ENCODE measurements around the gene NETO1. TPM values are rescaled to one million over a fixed set of nuclear protein-coding genes. Genes with fewer than 3 reads are reported as not detected.

NETO1 gene
- total and polyA plus RNA-seq, 10 of the 15 experiments (the other 5 are each of a cell fraction or from before 2014, with no cell fraction given), result 0.52 TPM; not detected in 9

GRCh38 chr18:72846736-72847533 is 20.9 kb downstream of the NETO1 start (continued):
- TF ChIP-seq CEBPZ (IDR thresholded peaks at IDR 0.05; ENCODE audit: low read depth, low read length), result no peak
- TF ChIP-seq RB1 (IDR thresholded peaks at IDR 0.05; ENCODE audit: borderline replicate concordance), result no peak

DNA sequence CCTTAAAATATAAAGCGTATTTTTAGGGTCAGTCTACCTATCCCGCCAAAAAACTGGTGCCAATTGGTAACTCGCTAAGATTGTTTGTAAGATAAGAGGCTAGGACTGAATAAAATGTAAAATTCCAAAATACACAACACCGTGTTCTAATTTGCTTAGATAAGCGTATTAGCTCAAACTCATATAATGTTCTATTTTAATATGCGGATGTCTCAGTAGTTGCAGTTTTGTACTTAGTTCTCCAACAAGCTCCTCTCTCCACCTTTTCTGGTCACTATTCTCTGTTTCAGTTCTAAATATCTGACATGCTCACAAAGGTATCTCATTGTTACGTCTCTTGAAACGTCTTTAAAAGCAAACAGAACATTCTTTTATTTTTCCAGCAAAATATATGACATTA is 24.0 kb downstream of the NETO1 start:
- FAIRE-seq (no peak), DNase-seq (ENCODE audit: low read depth, low spot score) (no peak)

More for the DNA sequence above, 24.0 kb downstream of the NETO1 start:
- H2AFZ ChIP-seq (ENCODE audit: control insufficient read depth, low read depth, low read length), result no peak overlapping the region
- no peaks in the 10 kb centered on the region for H3K27me3 ChIP-seq (replicated peaks in 1 of 2; ENCODE audit: control insufficient read depth in 2 of 2, insufficient read depth in 2 of 2, low read length in 1 of 2)
- TF ChIP-seq PML (IDR thresholded peaks at IDR 0.05; ENCODE audit: low read length) (no peak), ZSCAN29 (IDR thresholded peaks at IDR 0.05) (no peak), ZBTB4 (CRISPR knock-in tag; IDR thresholded peaks at IDR 0.05) (no peak), SREBF2 (IDR thresholded peaks at IDR 0.05; ENCODE audit: low read length) (no peak), BCL3 (IDR thresholded peaks at IDR 0.05; ENCODE audit: borderline replicate concordance, insufficient read depth, low read depth, low read length, poor library complexity, severe bottlenecking) (no peak), RAD21 (IDR thresholded peaks at IDR 0.05; ENCODE audit: insufficient read depth, low read depth, low read length) (no peak), CEBPB (IDR thresholded peaks at IDR 0.05; ENCODE audit: borderline replicate concordance in 1 of 2, low read depth in 2 of 2, low read length in 2 of 2) (no peak), IRF4 (IDR thresholded peaks at IDR 0.05; ENCODE audit: low read depth, low read length) (no peak)
- BruUV-seq (replicated peaks), result no TSS peak
- H4K20me1 ChIP-seq (ENCODE audit: control insufficient read depth, insufficient read depth), result no peaks in the 10 kb centered on the region
- no peak for ATAC-seq
- no peaks in the 10 kb centered on the region for H3K9me3 ChIP-seq (replicated peaks; ENCODE audit: control insufficient read depth, insufficient read depth, low read length)
- in situ Hi-C loops (cut with MboI), result no loop called here
- ChIA-PET POLR2A (no interaction called here), RAD21 (ENCODE audit: unreplicated experiment) (no interaction called here), CTCF (no interaction called here), SMC1A (ENCODE audit: uncharacterized antibody, unreplicated experiment) (interaction anchor here (0.5 to 0.6 kb wide), 2 partner anchors 185 to 292 kb away, joined by 3 read pairs; no protein-coding TSS in a partner anchor)
- H3K4me3 ChIP-seq, result no peak overlapping the region
- no peak overlapping the region for H3K9ac ChIP-seq (ENCODE audit: control insufficient read depth, insufficient read depth, low read length)
- no peak overlapping the region for H3K4me2 ChIP-seq (ENCODE audit: control insufficient read depth, insufficient read depth)
- 47% methylated on average over 8 of the region's 8 CpGs for WGBS (ENCODE audit: insufficient coverage, insufficient replicate concordance, low lambda C conversion rate, missing lambda C conversion rate)
- H3K4me1 ChIP-seq (ENCODE audit: control insufficient read depth, insufficient read depth, low read length), result no peaks in the 10 kb centered on the region
- no peaks in the 10 kb centered on the region for H3K79me2 ChIP-seq (ENCODE audit: control insufficient read depth, insufficient read depth, low read length)
- intact Hi-C loops (cut with micrococcal nuclease; ENCODE audit: unreplicated experiment), result no loop called here
- no peaks in the 10 kb centered on the region for H3K36me3 ChIP-seq (ENCODE audit: control insufficient read depth in 2 of 2, insufficient read depth in 2 of 2, low read length in 1 of 2)
- no peak overlapping the region for H3K27ac ChIP-seq (ENCODE audit: control insufficient read depth, insufficient read depth)
